Liver (tissue), 3 donors: ENCODE measurements around the gene MTHFSD.

Experiments
- EGR1 ChIP-seq, 2 donors: IDR thresholded peaks; 2 replicates each; pipeline ENCODE4 v1.6.1; 2016 to 2018; ENCODE audit warnings: antibody characterized with exemption in 2 of 2, low read depth in 2 of 2
- FOXA1 ChIP-seq: IDR thresholded peaks from 2 replicates; pipeline ENCODE4 v1.6.1; 2016; ENCODE audit warnings: antibody characterized with exemption
- GABPA ChIP-seq, 2 donors: IDR thresholded peaks in 1 of 2; conservative IDR thresholded peaks in 1 of 2; 2 replicates each; pipeline ENCODE4 v1.6.1; 2016; ENCODE audit warnings: antibody characterized with exemption in 2 of 2, mild to moderate bottlenecking in 1 of 2, moderate library complexity in 1 of 2
- RAD21 ChIP-seq, 2 donors: IDR thresholded peaks; 2 replicates each; pipeline ENCODE4 v1.6.1; 2016; ENCODE audit warnings: antibody characterized with exemption in 2 of 2, mild to moderate bottlenecking in 2 of 2
- SP1 ChIP-seq: IDR thresholded peaks from 2 replicates; pipeline ENCODE4 v1.6.1; 2018; ENCODE audit warnings: antibody characterized with exemption, mild to moderate bottlenecking
- YY1 ChIP-seq: IDR thresholded peaks from 2 replicates; pipeline ENCODE4 v1.6.1; 2016; ENCODE audit warnings: antibody characterized with exemption, mild to moderate bottlenecking
- TF ChIP-seq, protein P1 (sequence below): fragments of 150-350 bp; IDR thresholded peaks from 2 replicates; pipeline ENCODE4 v1.5.1; 2017; ENCODE audit warnings: improper control_type of control experiment, low read depth, low read length; ENCODE audit not compliant: missing input control
- TF ChIP-seq, protein P2 (sequence below): IDR thresholded peaks from 2 replicates; pipeline ENCODE4 v1.6.1; 2016; ENCODE audit warnings: antibody characterized with exemption, mild to moderate bottlenecking
- TF ChIP-seq, protein P3 (sequence below): IDR thresholded peaks from 2 replicates; pipeline ENCODE4 v1.6.1; 2016; ENCODE audit warnings: antibody characterized with exemption
- TF ChIP-seq, protein P4 (sequence below): IDR thresholded peaks from 2 replicates; pipeline ENCODE4 v1.6.1; 2016; ENCODE audit warnings: antibody characterized with exemption
- donor health status: healthy.
- donor health status: healthy.

DNA sequence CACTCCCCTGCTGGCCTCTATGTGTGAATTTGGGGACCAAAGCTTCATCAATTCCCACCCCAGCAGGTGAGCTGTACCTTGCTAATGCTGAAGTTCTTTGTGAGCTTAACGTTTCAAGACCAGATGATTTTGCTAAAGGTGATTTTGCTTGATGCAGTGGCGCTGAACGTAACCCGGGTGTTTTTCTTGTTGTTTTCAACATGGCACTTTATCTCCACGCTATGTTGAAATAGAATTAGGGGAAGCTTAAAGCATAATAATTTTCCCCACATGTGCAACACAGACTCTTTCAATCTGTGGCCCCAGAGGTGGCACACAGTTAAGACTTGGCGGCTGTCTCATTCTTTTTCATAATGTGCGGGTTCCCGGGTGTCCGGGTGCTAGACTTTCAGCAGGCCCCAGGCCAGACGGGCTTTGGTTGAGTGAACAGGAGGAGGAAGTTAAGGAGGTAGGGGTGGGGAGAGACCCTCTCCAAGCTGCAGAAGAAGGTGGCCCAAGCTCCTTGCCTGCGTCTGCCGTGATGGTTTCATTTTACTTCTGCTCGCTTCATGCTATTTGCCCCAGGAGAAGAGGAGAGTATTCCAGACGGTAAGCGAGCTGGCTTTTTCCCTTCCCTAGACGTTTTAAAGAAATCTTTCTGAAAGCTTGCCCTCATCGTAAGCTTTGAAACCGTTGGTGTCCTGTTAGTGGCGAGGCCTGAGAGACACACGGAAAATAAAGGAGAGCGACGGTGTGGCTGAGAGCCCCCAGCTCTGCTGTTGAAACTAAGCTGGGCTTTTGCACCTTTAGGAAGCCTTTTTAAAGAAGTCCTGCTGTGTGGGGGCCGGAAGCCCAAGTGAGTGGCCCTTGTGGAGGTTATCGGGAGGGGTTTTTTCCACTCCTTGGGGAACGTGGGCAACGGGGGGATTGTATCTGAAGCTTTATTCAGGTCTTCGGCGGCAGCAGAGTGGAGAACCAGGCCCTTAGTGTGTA lies 15.8 kb upstream of the MTHFSD start:
- TF ChIP-seq, protein P1, sequence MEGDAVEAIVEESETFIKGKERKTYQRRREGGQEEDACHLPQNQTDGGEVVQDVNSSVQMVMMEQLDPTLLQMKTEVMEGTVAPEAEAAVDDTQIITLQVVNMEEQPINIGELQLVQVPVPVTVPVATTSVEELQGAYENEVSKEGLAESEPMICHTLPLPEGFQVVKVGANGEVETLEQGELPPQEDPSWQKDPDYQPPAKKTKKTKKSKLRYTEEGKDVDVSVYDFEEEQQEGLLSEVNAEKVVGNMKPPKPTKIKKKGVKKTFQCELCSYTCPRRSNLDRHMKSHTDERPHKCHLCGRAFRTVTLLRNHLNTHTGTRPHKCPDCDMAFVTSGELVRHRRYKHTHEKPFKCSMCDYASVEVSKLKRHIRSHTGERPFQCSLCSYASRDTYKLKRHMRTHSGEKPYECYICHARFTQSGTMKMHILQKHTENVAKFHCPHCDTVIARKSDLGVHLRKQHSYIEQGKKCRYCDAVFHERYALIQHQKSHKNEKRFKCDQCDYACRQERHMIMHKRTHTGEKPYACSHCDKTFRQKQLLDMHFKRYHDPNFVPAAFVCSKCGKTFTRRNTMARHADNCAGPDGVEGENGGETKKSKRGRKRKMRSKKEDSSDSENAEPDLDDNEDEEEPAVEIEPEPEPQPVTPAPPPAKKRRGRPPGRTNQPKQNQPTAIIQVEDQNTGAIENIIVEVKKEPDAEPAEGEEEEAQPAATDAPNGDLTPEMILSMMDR = no peak
- TF ChIP-seq, protein P2, sequence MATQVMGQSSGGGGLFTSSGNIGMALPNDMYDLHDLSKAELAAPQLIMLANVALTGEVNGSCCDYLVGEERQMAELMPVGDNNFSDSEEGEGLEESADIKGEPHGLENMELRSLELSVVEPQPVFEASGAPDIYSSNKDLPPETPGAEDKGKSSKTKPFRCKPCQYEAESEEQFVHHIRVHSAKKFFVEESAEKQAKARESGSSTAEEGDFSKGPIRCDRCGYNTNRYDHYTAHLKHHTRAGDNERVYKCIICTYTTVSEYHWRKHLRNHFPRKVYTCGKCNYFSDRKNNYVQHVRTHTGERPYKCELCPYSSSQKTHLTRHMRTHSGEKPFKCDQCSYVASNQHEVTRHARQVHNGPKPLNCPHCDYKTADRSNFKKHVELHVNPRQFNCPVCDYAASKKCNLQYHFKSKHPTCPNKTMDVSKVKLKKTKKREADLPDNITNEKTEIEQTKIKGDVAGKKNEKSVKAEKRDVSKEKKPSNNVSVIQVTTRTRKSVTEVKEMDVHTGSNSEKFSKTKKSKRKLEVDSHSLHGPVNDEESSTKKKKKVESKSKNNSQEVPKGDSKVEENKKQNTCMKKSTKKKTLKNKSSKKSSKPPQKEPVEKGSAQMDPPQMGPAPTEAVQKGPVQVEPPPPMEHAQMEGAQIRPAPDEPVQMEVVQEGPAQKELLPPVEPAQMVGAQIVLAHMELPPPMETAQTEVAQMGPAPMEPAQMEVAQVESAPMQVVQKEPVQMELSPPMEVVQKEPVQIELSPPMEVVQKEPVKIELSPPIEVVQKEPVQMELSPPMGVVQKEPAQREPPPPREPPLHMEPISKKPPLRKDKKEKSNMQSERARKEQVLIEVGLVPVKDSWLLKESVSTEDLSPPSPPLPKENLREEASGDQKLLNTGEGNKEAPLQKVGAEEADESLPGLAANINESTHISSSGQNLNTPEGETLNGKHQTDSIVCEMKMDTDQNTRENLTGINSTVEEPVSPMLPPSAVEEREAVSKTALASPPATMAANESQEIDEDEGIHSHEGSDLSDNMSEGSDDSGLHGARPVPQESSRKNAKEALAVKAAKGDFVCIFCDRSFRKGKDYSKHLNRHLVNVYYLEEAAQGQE = no peak
- TF ChIP-seq FOXA1 (no peak), EGR1 (IDR thresholded peaks at IDR 0.05; ENCODE audit: low read depth in 2 of 2) (no peak), YY1 (no peak), RAD21 (IDR thresholded peaks at IDR 0.05) (no peak), SP1 (no peak), GABPA (IDR thresholded peaks at IDR 0.05 in 1 of 2, conservative IDR thresholded peaks at IDR 0.05 in 1 of 2) (no peak)
- TF ChIP-seq, protein P3, sequence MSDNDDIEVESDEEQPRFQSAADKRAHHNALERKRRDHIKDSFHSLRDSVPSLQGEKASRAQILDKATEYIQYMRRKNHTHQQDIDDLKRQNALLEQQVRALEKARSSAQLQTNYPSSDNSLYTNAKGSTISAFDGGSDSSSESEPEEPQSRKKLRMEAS = no peak
- TF ChIP-seq, protein P4, sequence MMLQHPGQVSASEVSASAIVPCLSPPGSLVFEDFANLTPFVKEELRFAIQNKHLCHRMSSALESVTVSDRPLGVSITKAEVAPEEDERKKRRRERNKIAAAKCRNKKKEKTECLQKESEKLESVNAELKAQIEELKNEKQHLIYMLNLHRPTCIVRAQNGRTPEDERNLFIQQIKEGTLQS = no peak
